ENCODE data around the gene INTS11. TPM values are rescaled to one million over a fixed set of nuclear protein-coding genes. Genes with fewer than 3 reads are reported as not detected.
A peak's percentile ranks its signal among the peaks of the same experiment; 100 is the strongest.

INTS11 gene
- total and polyA plus RNA-seq, 2 of the 8 experiments (the other 6 are each of a cell fraction or from before 2014, with no cell fraction given): 113 to 243 TPM

GRCh38 chr1:1294250-1294890, 30.1 kb downstream of the INTS11 start:
- H3K27ac ChIP-seq (ENCODE audit: low read depth, low read length): no peak overlapping the region
- no peak overlapping the region; the same call in 1 of the 2 replicates for H4K8ac ChIP-seq (ENCODE audit: extremely low read depth, insufficient read depth, low read length)
- H3K23ac ChIP-seq (ENCODE audit: insufficient read length): no peak overlapping the region
- H3K9ac ChIP-seq (replicated peaks in 1 of 4; ENCODE audit: extremely low read depth in 1 of 4, low read depth in 3 of 4, low read length in 3 of 4): no peak overlapping the region
- H3K56ac ChIP-seq (replicated peaks; ENCODE audit: insufficient read length, low read depth, low read length): no peak overlapping the region
- no peak for TF ChIP-seq RNF2 (IDR thresholded peaks at IDR 0.05; ENCODE audit: borderline replicate concordance, low read depth, low read length, missing control alignments, poor library complexity, severe bottlenecking)
- TF ChIP-seq TBP (IDR thresholded peaks at IDR 0.05; ENCODE audit: low read depth, low read length): no peak
- TF ChIP-seq HDAC2 (IDR thresholded peaks at IDR 0.05; ENCODE audit: borderline replicate concordance in 1 of 2, low read depth in 2 of 2, low read length in 2 of 2): no peak
- TF ChIP-seq RFX5 (IDR thresholded peaks at IDR 0.05; ENCODE audit: borderline replicate concordance, low read depth, low read length): no peak
- TF ChIP-seq RBBP5 (IDR thresholded peaks at IDR 0.05; ENCODE audit: borderline replicate concordance, low read depth, low read length): no peak
- peak overlapping the region; percentile 35 to 61; a peak in 3 of 4 replicates for H3K4me2 ChIP-seq (ENCODE audit: insufficient read depth in 1 of 2, low read depth in 2 of 2, low read length in 2 of 2)
- H4K20me1 ChIP-seq (replicated peaks in 1 of 2; ENCODE audit: control insufficient read depth in 1 of 2, insufficient read depth in 2 of 2, low read length in 2 of 2): peaks cover 2 to 7% of the 10 kb centered on the region in 2 experiments
- H3K14ac ChIP-seq (ENCODE audit: insufficient read length): no peak overlapping the region
- no peak overlapping the region for H2BK120ac ChIP-seq (replicated peaks; ENCODE audit: low read depth, low read length)
- no peak for FAIRE-seq
- POLR2A ChIA-PET (ENCODE audit: partially characterized antibody): interaction anchor here (0.9 to 1.3 kb wide), 3 partner anchors 15 to 31 kb away, joined by 3 to 4 read pairs (median 3); no protein-coding TSS in a partner anchor
- CTCF ChIA-PET (ENCODE audit: partially characterized antibody): interaction anchor here (0.8 to 1.0 kb wide), 2 partner anchors 9 to 319 kb away, joined by 3 to 4 read pairs; no protein-coding TSS in a partner anchor
- no peak overlapping the region for H2AK5ac ChIP-seq (ENCODE audit: low read depth, low read length)
- H3K23me2 ChIP-seq (ENCODE audit: low read depth, low read length): no peaks in the 10 kb centered on the region
- 91% methylated on average over 51 of the region's 58 CpGs; no CpG with 5 or more reads in 1 of the 2 experiments for WGBS, 2 experiments (ENCODE audit: extremely low coverage in 1 of 2, insufficient coverage in 1 of 2, insufficient read length in 1 of 2, insufficient replicate concordance in 2 of 2, low coverage in 1 of 2, low lambda C conversion rate in 2 of 2, missing lambda C conversion rate in 1 of 2)
- H3K36me3 ChIP-seq (ENCODE audit: control insufficient read depth in 2 of 4, insufficient read depth in 4 of 4, low read length in 3 of 4): peaks cover 0 to 7% (median 0%) of the 10 kb centered on the region in 4 experiments; a peak in 1 of 8 replicates
- H4K91ac ChIP-seq (replicated peaks; ENCODE audit: insufficient read length, low read length): no peak overlapping the region
- peaks cover 0 to 3% (median 0%) of the 10 kb centered on the region in 4 experiments; a peak in 1 of 7 replicates for H3K27me3 ChIP-seq (replicated peaks in 1 of 4; ENCODE audit: control insufficient read depth in 3 of 4, extremely low read depth in 1 of 4, insufficient read depth in 3 of 4, low read length in 3 of 4)
- H2BK5ac ChIP-seq (ENCODE audit: low read depth, low read length): no peak overlapping the region
- no peak for DNase-seq (ENCODE audit: low read depth in 1 of 2, low spot score in 2 of 2)
- H2BK15ac ChIP-seq (ENCODE audit: low read length): no peak overlapping the region
- H4K5ac ChIP-seq (ENCODE audit: insufficient read length, low read depth, low read length): no peak overlapping the region
- no peaks in the 10 kb centered on the region for H3K79me2 ChIP-seq (ENCODE audit: control insufficient read depth in 1 of 2, insufficient read depth in 2 of 2, low read length in 2 of 2)
- H3K18ac ChIP-seq (ENCODE audit: extremely low read depth, low read length): no peak overlapping the region; the same call in 1 of the 2 replicates
- H2BK20ac ChIP-seq (ENCODE audit: low read length): no peak overlapping the region
- no peak overlapping the region for H3K4ac ChIP-seq (replicated peaks; ENCODE audit: insufficient read length, low read depth, low read length)
- no peak overlapping the region for H2AFZ ChIP-seq (ENCODE audit: low read length)
- peak overlapping the region in 1 of 4 experiments; percentile 47; a peak in 2 of 8 replicates for H3K4me3 ChIP-seq (ENCODE audit: extremely low read depth in 1 of 4, insufficient read depth in 2 of 4, low read depth in 3 of 4, low read length in 4 of 4)
- H2BK12ac ChIP-seq (ENCODE audit: low read depth, low read length): no peak overlapping the region
- H3K79me1 ChIP-seq (ENCODE audit: low read depth, low read length): no peaks in the 10 kb centered on the region
- peaks cover 0 to 12% (median 0%) of the 10 kb centered on the region in 4 experiments; a peak in 2 of 7 replicates for H3K4me1 ChIP-seq (replicated peaks in 1 of 4; ENCODE audit: control insufficient read depth in 3 of 4, insufficient read depth in 4 of 4, low read length in 3 of 4)
- H3K9me3 ChIP-seq (ENCODE audit: insufficient read depth in 2 of 2, low read depth in 1 of 2, low read length in 1 of 2): no peaks in the 10 kb centered on the region

All from H1 (cell line).